ENCODE measurements around the gene CLDN22. TPM values are rescaled to one million over a fixed set of nuclear protein-coding genes. Genes with fewer than 3 reads are reported as not detected.

Gene CLDN22
- total RNA-seq, 1 experiment from 2014 or later = not detected

GRCh38 chr4:183364025-183364424 lies 43.9 kb upstream of the CLDN22 start:
- ChIA-PET POLR2A (ENCODE audit: low non-redundant PET) (no interaction called here), CTCF (no interaction called here)
- no peaks in the 10 kb centered on the region for H3K36me3 ChIP-seq (ENCODE audit: insufficient read depth, low read length, poor library complexity, severe bottlenecking)
- H3K27me3 ChIP-seq (replicated peaks; ENCODE audit: insufficient read depth, low read depth, low read length, poor library complexity) = no peaks in the 10 kb centered on the region
- DNase-seq (ENCODE audit: low spot score) = no peak
- H3K9me3 ChIP-seq (ENCODE audit: low read depth, low read length, poor library complexity, severe bottlenecking) = no peaks in the 10 kb centered on the region
- H3K4me3 ChIP-seq (ENCODE audit: low read depth, low read length, poor library complexity, severe bottlenecking) = no peak overlapping the region
- TF ChIP-seq CTCF (conservative IDR thresholded peaks at IDR 0.05; ENCODE audit: low read depth, low read length) (no peak), EZH2 (IDR thresholded peaks at IDR 0.05; ENCODE audit: borderline replicate concordance, low read depth, low read length, poor library complexity, severe bottlenecking) (no peak)
- BruUV-seq (replicated peaks) = no TSS peak
- H3K4me1 ChIP-seq (ENCODE audit: insufficient read depth, low read length, poor library complexity, severe bottlenecking) = peaks cover 19% of the 10 kb centered on the region
- intact Hi-C loops (cut with micrococcal nuclease; ENCODE audit: unreplicated experiment) = no loop called here
- no peak overlapping the region for H3K27ac ChIP-seq (ENCODE audit: low read depth, low read length, poor library complexity, severe bottlenecking)

DNA sequence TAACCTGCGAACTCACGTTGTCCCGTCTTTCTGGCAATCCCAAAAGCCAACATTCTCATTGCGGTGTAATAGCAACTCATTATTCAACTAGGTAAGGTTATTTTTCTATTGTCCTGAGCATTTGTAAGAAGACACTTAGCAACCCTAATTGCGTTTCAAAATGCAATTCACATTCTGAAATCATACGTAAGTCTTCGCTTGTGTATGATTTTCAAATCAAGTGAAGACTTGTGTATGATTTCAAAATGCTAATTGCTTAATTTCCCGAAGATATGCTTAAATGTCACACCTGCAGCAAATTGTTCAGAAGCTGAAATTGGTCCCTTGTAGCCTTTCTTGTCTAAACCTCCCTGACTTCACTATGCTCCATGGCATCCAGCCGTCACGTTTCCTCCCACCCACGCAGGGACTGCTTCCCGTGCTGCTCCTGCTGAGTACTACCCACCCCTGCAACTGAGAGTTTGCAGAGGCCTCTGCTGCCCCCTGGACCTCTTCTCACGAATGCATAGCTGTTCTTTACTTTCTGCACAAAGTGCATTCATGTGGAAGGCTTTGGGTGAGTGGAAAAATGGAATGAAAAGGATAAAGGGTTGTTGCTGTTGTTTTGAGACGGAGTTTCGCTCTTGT lies 43.0 kb upstream of the CLDN22 start:
- H3K9me3 ChIP-seq (ENCODE audit: low read depth, low read length, poor library complexity, severe bottlenecking) = no peaks in the 10 kb centered on the region
- DNase-seq (ENCODE audit: low spot score) = peak; percentile 91
- no peak overlapping the region for H3K27ac ChIP-seq (ENCODE audit: low read depth, low read length, poor library complexity, severe bottlenecking)
- H3K4me3 ChIP-seq (ENCODE audit: low read depth, low read length, poor library complexity, severe bottlenecking) = no peak overlapping the region
- no TSS peak for BruUV-seq (replicated peaks)
- no peaks in the 10 kb centered on the region for H3K27me3 ChIP-seq (replicated peaks; ENCODE audit: insufficient read depth, low read depth, low read length, poor library complexity)
- TF ChIP-seq EZH2 (IDR thresholded peaks at IDR 0.05; ENCODE audit: borderline replicate concordance, low read depth, low read length, poor library complexity, severe bottlenecking) (no peak), CTCF (conservative IDR thresholded peaks at IDR 0.05; ENCODE audit: low read depth, low read length) (peak; percentile 74)
- no peaks in the 10 kb centered on the region for H3K36me3 ChIP-seq (ENCODE audit: insufficient read depth, low read length, poor library complexity, severe bottlenecking)
- intact Hi-C loops (cut with micrococcal nuclease; ENCODE audit: unreplicated experiment) = no loop called here
- CTCF ChIA-PET = interaction anchor here (0.6 to 1.1 kb wide), 3 partner anchors 44 to 1185 kb away, joined by 3 to 6 read pairs (median 6); no protein-coding TSS in a partner anchor
- H3K4me1 ChIP-seq (ENCODE audit: insufficient read depth, low read length, poor library complexity, severe bottlenecking) = peaks cover 19% of the 10 kb centered on the region
- POLR2A ChIA-PET (ENCODE audit: low non-redundant PET) = interaction anchor here (0.5 to 0.6 kb wide), 2 partner anchors 27 to 996 kb away, joined by 3 read pairs; no protein-coding TSS in a partner anchor

- peaks cover 19% of the 10 kb centered on the region for H3K4me1 ChIP-seq (ENCODE audit: insufficient read depth, low read length, poor library complexity, severe bottlenecking)
- H3K9me3 ChIP-seq (ENCODE audit: low read depth, low read length, poor library complexity, severe bottlenecking) = no peaks in the 10 kb centered on the region
- H3K27ac ChIP-seq (ENCODE audit: low read depth, low read length, poor library complexity, severe bottlenecking) = no peak overlapping the region
- no peaks in the 10 kb centered on the region for H3K36me3 ChIP-seq (ENCODE audit: insufficient read depth, low read length, poor library complexity, severe bottlenecking)
- no TSS peak for BruUV-seq (replicated peaks)
- DNase-seq (ENCODE audit: low spot score) = no peak
- H3K4me3 ChIP-seq (ENCODE audit: low read depth, low read length, poor library complexity, severe bottlenecking) = no peak overlapping the region
- POLR2A ChIA-PET (ENCODE audit: low non-redundant PET) = no interaction called here
- TF ChIP-seq EZH2 (IDR thresholded peaks at IDR 0.05; ENCODE audit: borderline replicate concordance, low read depth, low read length, poor library complexity, severe bottlenecking) (no peak), CTCF (conservative IDR thresholded peaks at IDR 0.05; ENCODE audit: low read depth, low read length) (no peak)
- CTCF ChIA-PET = interaction anchor here (1.1 kb wide), 1 partner anchor 500 kb away, joined by 3 read pairs; no protein-coding TSS in a partner anchor
- H3K27me3 ChIP-seq (replicated peaks; ENCODE audit: insufficient read depth, low read depth, low read length, poor library complexity) = no peaks in the 10 kb centered on the region
- intact Hi-C loops (cut with micrococcal nuclease; ENCODE audit: unreplicated experiment) = no loop called here
These were observed 42.0 kb upstream of the CLDN22 start for GRCh38 chr4:183362036-183362435.
